Calu3 (cell line): ENCODE data around the gene CSF1R. TPM values are rescaled to one million over a fixed set of nuclear protein-coding genes. Genes with fewer than 3 reads are reported as not detected.

Experiments used
- BruUV-seq: library from RNA; stranded (reverse); fragments of 400-500 nt; replicated peaks from 2 replicates; lab custom pipeline; 2021; lab: Mats Ljungman, UMichigan
- CTCF ChIA-PET: fragments of 300-600 bp; sonication (Branson Sonifier 250); formaldehyde crosslinking; loops from one replicate; lab custom pipeline; 2022; ENCODE audit warnings: antibody characterized with exemption; lab: Charles Lee
- DNase-seq: peaks from one replicate; pipeline ENCODE4 v3.0.0; 2022
- H3K27ac Mint-ChIP-seq: one replicate; pipeline ENCODE4 v1.8.0; 2022; ENCODE audit warnings: mixed read lengths; ENCODE audit not compliant: unreplicated experiment
- H3K27me3 Mint-ChIP-seq: one replicate; pipeline ENCODE4 v1.8.0; 2022; ENCODE audit warnings: mixed read lengths; ENCODE audit not compliant: unreplicated experiment
- H3K36me3 Mint-ChIP-seq: one replicate; pipeline ENCODE4 v1.8.0; 2022; ENCODE audit warnings: mild to moderate bottlenecking, moderate library complexity, mixed read lengths; ENCODE audit not compliant: insufficient read depth, unreplicated experiment
- H3K4me1 Mint-ChIP-seq: one replicate; pipeline ENCODE4 v1.8.0; 2022; ENCODE audit warnings: mild to moderate bottlenecking, low read depth, mixed read lengths; ENCODE audit not compliant: unreplicated experiment
- H3K4me3 Mint-ChIP-seq: one replicate; pipeline ENCODE4 v1.8.0; 2022; ENCODE audit warnings: mild to moderate bottlenecking, low read depth, moderate library complexity, mixed read lengths; ENCODE audit not compliant: unreplicated experiment
- H3K9me3 Mint-ChIP-seq: one replicate; pipeline ENCODE4 v1.8.0; 2022; ENCODE audit warnings: low read depth, mixed read lengths; ENCODE audit not compliant: unreplicated experiment
- CTCF ChIP-seq: fragments of 200-600 bp; IDR thresholded peaks from one replicate; pipeline ENCODE4 v1.8.0; 2022; ENCODE audit warnings: antibody characterized with exemption; ENCODE audit not compliant: unreplicated experiment
- intact Hi-C: fragments of 100-400 bp; cut with micrococcal nuclease; formaldehyde crosslinking; loops from one replicate; pipeline ENCODE4 v1.10.0; 2022; ENCODE audit not compliant: unreplicated experiment
- total RNA-seq: library from RNA; stranded (reverse); gene quantifications from 2 replicates; pipeline ENCODE4 v1.2.3, GENCODE V29; 2022

Gene CSF1R
- total RNA-seq, 1 experiment from 2014 or later = not detected

- H3K27ac Mint-ChIP-seq = no peak overlapping the region
Measured at GRCh38 chr5:150129813-150130492, 43.6 kb upstream of the CSF1R start.

GRCh38 chr5:150129454-150129812, 43.1 kb upstream of the CSF1R start:
- no peak overlapping the region for H3K27ac Mint-ChIP-seq
- CTCF ChIA-PET = no interaction called here
- DNase-seq = no peak
- no TSS peak for BruUV-seq
- no peak for TF ChIP-seq CTCF
- H3K9me3 Mint-ChIP-seq = no peaks in the 10 kb centered on the region
- intact Hi-C loops = no loop called here
- H3K4me3 Mint-ChIP-seq = peak overlapping the region; percentile 61
- peaks cover 17% of the 10 kb centered on the region for H3K27me3 Mint-ChIP-seq
- no peaks in the 10 kb centered on the region for H3K36me3 Mint-ChIP-seq
- peaks cover 8% of the 10 kb centered on the region for H3K4me1 Mint-ChIP-seq

More at GRCh38 chr5:150129813-150130492, 43.6 kb upstream of the CSF1R start:
- peak; percentile 94 for TF ChIP-seq CTCF
- Mint-ChIP-seq H3K36me3 (no peaks in the 10 kb centered on the region), H3K9me3 (no peaks in the 10 kb centered on the region), H3K4me1 (peaks cover 8% of the 10 kb centered on the region), H3K4me3 (peak overlapping the region; percentile 61), H3K27me3 (peaks cover 22% of the 10 kb centered on the region)
- no TSS peak for BruUV-seq
- CTCF ChIA-PET = interaction anchor here (1.0 kb wide), 1 partner anchor 12 kb away, joined by 6 read pairs; no protein-coding TSS in a partner anchor
- peak; percentile 84 for DNase-seq
- intact Hi-C loops = loop anchor here (1.0 to 2.0 kb wide), 2 partner anchors 88 to 307 kb away; no protein-coding TSS in a partner anchor

GRCh38 chr5:150126921-150127265, 40.5 kb upstream of the CSF1R start:
- DNase-seq = no peak
- TF ChIP-seq CTCF = no peak
- BruUV-seq = no TSS peak
- CTCF ChIA-PET = no interaction called here
- no peak overlapping the region for H3K4me3 Mint-ChIP-seq
- peaks cover 7% of the 10 kb centered on the region for H3K27me3 Mint-ChIP-seq
- H3K36me3 Mint-ChIP-seq = no peaks in the 10 kb centered on the region
- no peak overlapping the region for H3K27ac Mint-ChIP-seq
- H3K4me1 Mint-ChIP-seq = peaks cover 13% of the 10 kb centered on the region
- intact Hi-C loops = loop anchor here (1.0 kb wide), 1 partner anchor 91 kb away; no protein-coding TSS in a partner anchor
- no peaks in the 10 kb centered on the region for H3K9me3 Mint-ChIP-seq

- Mint-ChIP-seq H3K27me3 (peaks cover 13% of the 10 kb centered on the region), H3K4me3 (no peak overlapping the region), H3K9me3 (no peaks in the 10 kb centered on the region), H3K4me1 (peaks cover 17% of the 10 kb centered on the region), H3K36me3 (no peaks in the 10 kb centered on the region), H3K27ac (no peak overlapping the region)
- CTCF ChIA-PET = no interaction called here
- no peak for TF ChIP-seq CTCF
- intact Hi-C loops = loop anchor here (1.0 kb wide), 1 partner anchor 92 kb away; no protein-coding TSS in a partner anchor
- DNase-seq = no peak
- BruUV-seq = no TSS peak
Measured at GRCh38 chr5:150126199-150126920, 40.0 kb upstream of the CSF1R start.
